K562 (cell line): Measurements from ENCODE around the gene HRH4.

Source experiments
- BRF2 ChIP-seq: IDR thresholded peaks from 3 replicates; pipeline ENCODE4 v1.6.1; 2011; ENCODE audit warnings: borderline replicate concordance, mild to moderate bottlenecking; ENCODE audit not compliant: insufficient read length, insufficient read depth
- ETS1 ChIP-seq: conservative IDR thresholded peaks from 2 replicates; pipeline ENCODE4 v1.6.1; 2011; ENCODE audit warnings: low read depth, mild to moderate bottlenecking, low read length; ENCODE audit not compliant: control insufficient read depth
- MYC ChIP-seq, 2 experiments: fragments of 250-450 bp in 1 of 2; sonication (Bioruptor Pico) in 1 of 2; IDR thresholded peaks; 2 replicates each; pipeline versions ENCODE4 v1.5.1 to v1.6.1; 2012 to 2021; ENCODE audit warnings: low read depth in 2 of 2, borderline replicate concordance in 1 of 2, improper control_type of control experiment in 1 of 2, low read length in 1 of 2, mild to moderate bottlenecking in 1 of 2, moderate library complexity in 1 of 2
- POLR2AphosphoS5 ChIP-seq: IDR thresholded peaks from 2 replicates; pipeline ENCODE4 v1.6.1; 2011; ENCODE audit warnings: mild to moderate bottlenecking, low read depth, low read length, moderate library complexity; ENCODE audit not compliant: control insufficient read depth, insufficient read depth
- SRSF3 ChIP-seq: fragments of 200-400 bp; formaldehyde crosslinking; IDR thresholded peaks from 2 replicates; pipeline ENCODE4 v1.6.1; 2016; ENCODE audit warnings: mild to moderate bottlenecking, low read length, moderate library complexity; ENCODE audit not compliant: insufficient read depth
- ZBTB17 ChIP-seq: fragments of 450-650 bp; formaldehyde crosslinking; IDR thresholded peaks from 2 replicates; pipeline ENCODE4 v1.4.0; 2020; ENCODE audit warnings: mild to moderate bottlenecking
- ZKSCAN8 ChIP-seq: fragments of 200-800 bp; sonication (Bioruptor generic); IDR thresholded peaks from 2 replicates; pipeline ENCODE4 v1.6.1; 2016; ENCODE audit warnings: missing genetic modification characterization, missing compliant biosample characterization
- TF ChIP-seq, protein P1 (sequence below), 3 experiments: IDR thresholded peaks in 2 of 3; conservative IDR thresholded peaks in 1 of 3; 2 replicates each; pipeline ENCODE4 v1.5.1; 2011 to 2012; ENCODE audit warnings: low read length in 3 of 3, mild to moderate bottlenecking in 3 of 3, control low read depth in 2 of 3, improper control_type of control experiment in 1 of 3, inconsistent platforms in 1 of 3, low read depth in 1 of 3, mixed read lengths in 1 of 3, moderate library complexity in 1 of 3; ENCODE audit not compliant: insufficient read depth in 2 of 3

DNA sequence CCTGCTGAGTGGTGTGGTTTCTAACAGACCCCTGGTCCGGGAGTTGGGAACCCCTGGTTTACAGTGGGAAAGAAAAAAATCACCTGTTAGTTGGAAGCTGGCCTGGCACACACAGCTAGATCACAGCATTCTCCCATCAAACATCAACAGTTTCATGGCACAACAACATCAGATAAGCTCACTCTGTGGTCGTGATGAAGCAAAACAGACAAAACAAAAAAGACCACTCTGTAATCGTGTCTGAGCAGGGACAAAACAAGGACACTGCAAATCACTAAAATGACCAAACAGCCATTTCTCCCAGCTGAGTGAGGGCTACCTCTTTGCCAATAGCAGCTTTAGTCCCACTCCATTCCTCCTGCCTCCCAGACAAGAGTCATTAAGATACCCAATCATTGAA is 43.0 kb upstream of the HRH4 start:
- no peak for TF ChIP-seq POLR2AphosphoS5
- TF ChIP-seq ETS1: no peak
- no peak for TF ChIP-seq BRF2
- TF ChIP-seq ZKSCAN8 (CRISPR knock-in tag): no peak
- TF ChIP-seq SRSF3: no peak
- TF ChIP-seq, protein P1, sequence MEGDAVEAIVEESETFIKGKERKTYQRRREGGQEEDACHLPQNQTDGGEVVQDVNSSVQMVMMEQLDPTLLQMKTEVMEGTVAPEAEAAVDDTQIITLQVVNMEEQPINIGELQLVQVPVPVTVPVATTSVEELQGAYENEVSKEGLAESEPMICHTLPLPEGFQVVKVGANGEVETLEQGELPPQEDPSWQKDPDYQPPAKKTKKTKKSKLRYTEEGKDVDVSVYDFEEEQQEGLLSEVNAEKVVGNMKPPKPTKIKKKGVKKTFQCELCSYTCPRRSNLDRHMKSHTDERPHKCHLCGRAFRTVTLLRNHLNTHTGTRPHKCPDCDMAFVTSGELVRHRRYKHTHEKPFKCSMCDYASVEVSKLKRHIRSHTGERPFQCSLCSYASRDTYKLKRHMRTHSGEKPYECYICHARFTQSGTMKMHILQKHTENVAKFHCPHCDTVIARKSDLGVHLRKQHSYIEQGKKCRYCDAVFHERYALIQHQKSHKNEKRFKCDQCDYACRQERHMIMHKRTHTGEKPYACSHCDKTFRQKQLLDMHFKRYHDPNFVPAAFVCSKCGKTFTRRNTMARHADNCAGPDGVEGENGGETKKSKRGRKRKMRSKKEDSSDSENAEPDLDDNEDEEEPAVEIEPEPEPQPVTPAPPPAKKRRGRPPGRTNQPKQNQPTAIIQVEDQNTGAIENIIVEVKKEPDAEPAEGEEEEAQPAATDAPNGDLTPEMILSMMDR (IDR thresholded peaks at IDR 0.05 in 2 of 3, conservative IDR thresholded peaks at IDR 0.05 in 1 of 3; ENCODE audit: insufficient read depth in 2 of 3, low read depth in 1 of 3, low read length in 3 of 3): no peak
- no peak for TF ChIP-seq ZBTB17 (CRISPR knock-in tag)
- TF ChIP-seq MYC (IDR thresholded peaks at IDR 0.05; ENCODE audit: low read depth, low read length): no peak
- no peak for TF ChIP-seq MYC (CRISPR knock-in tag; IDR thresholded peaks at IDR 0.05; ENCODE audit: borderline replicate concordance, low read depth)
